HG03066 (cell line): ENCODE results near the gene PPFIA1.
"Not testable (repeated sequence)": the region's sequence is repeated elsewhere in the genome, so short reads cannot be mapped to it uniquely, and the experiment has no call there.

ENCODE experiments used
- ATAC-seq: cut with Tn5 transposase; IDR thresholded peaks from one replicate; pipeline ENCODE4 v1.9.1; 2021; ENCODE audit warnings: low read depth; ENCODE audit not compliant: unreplicated experiment

The PPFIA1 gene

GRCh38 chr11:70319396-70320076, 49.0 kb downstream of the PPFIA1 start:
- no peak for ATAC-seq

- no peak for ATAC-seq
These were observed 52.2 kb downstream of the PPFIA1 start for GRCh38 chr11:70322666-70323065.

- no peak for ATAC-seq
These were observed 53.3 kb downstream of the PPFIA1 start for GRCh38 chr11:70323806-70324205.

- ATAC-seq = no peak
These were observed 54.1 kb downstream of the PPFIA1 start for GRCh38 chr11:70324376-70325115.

- no peak for ATAC-seq
These were observed 55.3 kb downstream of the PPFIA1 start for GRCh38 chr11:70325824-70326223.

- ATAC-seq = no peak
These were observed 55.9 kb downstream of the PPFIA1 start for GRCh38 chr11:70326365-70326811.

- ATAC-seq = no peak
These were observed 56.3 kb downstream of the PPFIA1 start for GRCh38 chr11:70326833-70327232.

GRCh38 chr11:70327717-70328116, 57.2 kb downstream of the PPFIA1 start:
- no peak for ATAC-seq

- ATAC-seq = no peak
These were observed 58.1 kb downstream of the PPFIA1 start for GRCh38 chr11:70328556-70328955.

GRCh38 chr11:70331320-70331843, 60.9 kb downstream of the PPFIA1 start:
- not testable (repeated sequence) for ATAC-seq

GRCh38 chr11:70331901-70332300, 61.4 kb downstream of the PPFIA1 start:
- no peak for ATAC-seq

- no peak for ATAC-seq
These were observed 62.1 kb downstream of the PPFIA1 start for GRCh38 chr11:70332567-70332966.

- no peak for ATAC-seq
These were observed 62.8 kb downstream of the PPFIA1 start for GRCh38 chr11:70333261-70333660.

- ATAC-seq = no peak
These were observed 64.0 kb downstream of the PPFIA1 start for GRCh38 chr11:70334351-70334995.

GRCh38 chr11:70335511-70335910, 65.0 kb downstream of the PPFIA1 start:
- no peak for ATAC-seq

GRCh38 chr11:70338594-70338993, 68.1 kb downstream of the PPFIA1 start:
- no peak for ATAC-seq

- ATAC-seq = no peak
These were observed 68.6 kb downstream of the PPFIA1 start for GRCh38 chr11:70339066-70339465.

- no peak for ATAC-seq
These were observed 71.5 kb downstream of the PPFIA1 start for GRCh38 chr11:70341881-70342429.

GRCh38 chr11:70343636-70344035, 73.1 kb downstream of the PPFIA1 start:
- no peak for ATAC-seq

- ATAC-seq = no peak
These were observed 77.7 kb downstream of the PPFIA1 start for GRCh38 chr11:70348191-70348590.

GRCh38 chr11:70348608-70349007, 78.1 kb downstream of the PPFIA1 start:
- ATAC-seq = no peak
